HEK293 (cell line): Measurements from ENCODE around the gene NKAP.

Experiments
- CTCF ChIA-PET: fragments of 350-600 bp; formaldehyde crosslinking; extraction: SDS; loops from one replicate; lab custom pipeline; 2021; ENCODE audit warnings: antibody characterized with exemption; lab: Yijun Ruan, JAX
- POLR2A ChIA-PET: fragments of 300-600 bp; formaldehyde crosslinking; extraction: SDS; loops from one replicate; lab custom pipeline; 2020; ENCODE audit warnings: antibody characterized with exemption, inconsistent platforms; lab: Yijun Ruan, JAX
- H3K27ac ChIP-seq: fragments of 200-500 bp; sonication (Bioruptor generic); 2 replicates; pipeline ENCODE4 v1.5.1; 2014; ENCODE audit warnings: low read depth, low read length, control low read depth, inconsistent platforms; ENCODE audit errors: extremely low read depth
- H3K36me3 ChIP-seq, 2 experiments: fragments of 200-500 bp in 1 of 2; sonication (Bioruptor generic) in 1 of 2; 1 replicate in 1 of 2; 2 replicates in 1 of 2; pipeline ENCODE4 v1.5.1; 2014 to 2017; ENCODE audit warnings: inconsistent platforms in 2 of 2, low read length in 2 of 2; ENCODE audit not compliant: control insufficient read depth in 2 of 2, insufficient read depth in 1 of 2
- H3K4me1 ChIP-seq: fragments of 200-500 bp; sonication (Bioruptor generic); 2 replicates; pipeline ENCODE4 v1.5.1; 2014; ENCODE audit warnings: mild to moderate bottlenecking, low read length, inconsistent platforms; ENCODE audit not compliant: control insufficient read depth, insufficient read depth
- H3K4me3 ChIP-seq: 2 replicates; pipeline ENCODE4 v1.5.1; 2011; ENCODE audit warnings: low read depth, mild to moderate bottlenecking, control low read depth, low read length, moderate library complexity
- H3K9me3 ChIP-seq: fragments of 200-500 bp; sonication (Bioruptor generic); 2 replicates; pipeline ENCODE4 v1.5.1; 2014; ENCODE audit warnings: low read depth, low read length, inconsistent platforms; ENCODE audit not compliant: control insufficient read depth, insufficient read depth
- BCL11A ChIP-seq: fragments of 450-650 bp; formaldehyde crosslinking; IDR thresholded peaks from 2 replicates; pipeline ENCODE4 v1.5.1; 2016; ENCODE audit warnings: low read depth, missing biosample characterization, missing genetic modification characterization
- OVOL3 ChIP-seq: fragments of 450-650 bp; formaldehyde crosslinking; IDR thresholded peaks from 2 replicates; pipeline ENCODE4 v1.5.1; 2016; ENCODE audit warnings: missing biosample characterization, missing genetic modification characterization
- SP3 ChIP-seq: fragments of 450-650 bp; formaldehyde crosslinking; IDR thresholded peaks from 2 replicates; pipeline ENCODE4 v1.5.1; 2016; ENCODE audit warnings: missing biosample characterization, missing genetic modification characterization
- ZBTB26 ChIP-seq: fragments of 450-650 bp; formaldehyde crosslinking; optimal IDR thresholded peaks from 2 replicates; pipeline ENCODE3; 2016; ENCODE audit warnings: missing biosample characterization, mild to moderate bottlenecking, missing genetic modification characterization
- ZFP3 ChIP-seq: fragments of 450-650 bp; formaldehyde crosslinking; IDR thresholded peaks from 2 replicates; pipeline ENCODE4 v1.5.1; 2016; ENCODE audit warnings: low read depth, missing biosample characterization, missing genetic modification characterization
- ZNF48 ChIP-seq: fragments of 450-650 bp; formaldehyde crosslinking; IDR thresholded peaks from 2 replicates; pipeline ENCODE4 v1.5.1; 2016; ENCODE audit warnings: missing biosample characterization, missing genetic modification characterization
- ZNF501 ChIP-seq: fragments of 450-650 bp; formaldehyde crosslinking; IDR thresholded peaks from 2 replicates; pipeline ENCODE4 v1.5.1; 2016; ENCODE audit warnings: missing biosample characterization, missing genetic modification characterization
- ZNF555 ChIP-seq: fragments of 450-650 bp; formaldehyde crosslinking; conservative IDR thresholded peaks from 2 replicates; pipeline ENCODE4 v1.5.1; 2017; ENCODE audit warnings: missing biosample characterization, mild to moderate bottlenecking, missing genetic modification characterization, inconsistent platforms
- ZNF626 ChIP-seq: fragments of 450-650 bp; sonication (Bioruptor Pico); formaldehyde crosslinking; IDR thresholded peaks from 2 replicates; pipeline ENCODE4 v1.5.1; 2018; ENCODE audit warnings: missing biosample characterization, missing genetic modification characterization, inconsistent platforms
- ZSCAN23 ChIP-seq: fragments of 450-650 bp; formaldehyde crosslinking; IDR thresholded peaks from 2 replicates; pipeline ENCODE4 v1.5.1; 2016; ENCODE audit warnings: missing biosample characterization, missing genetic modification characterization
- ZSCAN30 ChIP-seq: fragments of 450-650 bp; IDR thresholded peaks from 2 replicates; pipeline ENCODE4 v1.5.1; 2018; ENCODE audit warnings: missing biosample characterization, mild to moderate bottlenecking, missing genetic modification characterization, moderate library complexity
- TF ChIP-seq, protein P1 (sequence below): fragments of 450-650 bp; formaldehyde crosslinking; IDR thresholded peaks from 2 replicates; pipeline ENCODE4 v1.5.0; 2017; ENCODE audit warnings: missing biosample characterization, missing genetic modification characterization, borderline replicate concordance
- TF ChIP-seq, protein P2 (sequence below): fragments of 450-650 bp; formaldehyde crosslinking; conservative IDR thresholded peaks from 2 replicates; pipeline ENCODE4 v1.5.1; 2016; ENCODE audit warnings: low read depth, missing biosample characterization, missing genetic modification characterization
- TF ChIP-seq, protein P3 (sequence below): fragments of 450-650 bp; formaldehyde crosslinking; IDR thresholded peaks from 2 replicates; pipeline ENCODE4 v1.5.1; 2016; ENCODE audit warnings: missing biosample characterization, missing genetic modification characterization, borderline replicate concordance
- TF ChIP-seq, protein P4 (sequence below): fragments of 450-650 bp; formaldehyde crosslinking; IDR thresholded peaks from 2 replicates; pipeline ENCODE4 v1.5.1; 2016; ENCODE audit warnings: missing biosample characterization, missing genetic modification characterization

The NKAP gene

DNA sequence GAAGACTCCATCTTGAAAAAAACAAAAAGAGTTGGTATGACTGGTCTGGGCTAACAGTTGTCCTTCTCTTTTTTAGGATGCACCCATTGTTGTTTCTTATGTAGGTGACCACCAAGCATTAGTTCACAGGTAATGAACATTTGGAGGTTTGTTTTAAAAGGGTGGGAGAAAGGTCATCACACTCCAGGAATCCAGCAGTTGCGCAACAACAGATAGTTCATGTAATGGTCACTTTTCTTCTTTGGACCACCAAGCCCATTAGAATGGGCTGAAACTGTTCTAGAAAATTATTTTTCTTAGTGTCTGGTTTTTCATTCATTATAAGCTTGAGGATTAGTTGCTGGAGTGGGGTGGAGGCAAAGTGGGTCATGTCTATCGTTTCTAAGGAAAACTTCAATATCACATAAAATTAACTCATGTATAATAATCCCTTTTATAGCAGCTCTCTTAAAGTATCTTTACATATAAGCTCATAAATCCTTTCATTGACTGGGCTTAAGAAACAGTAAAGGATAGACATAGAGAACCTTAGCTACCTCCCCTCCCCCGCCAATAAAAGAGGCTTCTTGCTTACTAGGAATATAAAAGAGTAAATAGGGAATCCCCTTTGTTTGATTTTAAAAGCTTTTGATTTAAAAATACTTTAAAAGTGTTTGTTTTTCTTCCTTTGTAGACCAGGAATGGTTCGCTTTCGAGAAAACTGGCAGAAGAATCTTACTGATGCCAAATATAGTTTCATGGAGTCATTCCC, 23.5 kb downstream of the NKAP start:
- H3K9me3 ChIP-seq, result no peaks in the 10 kb centered on the region
- TF ChIP-seq, protein P1, sequence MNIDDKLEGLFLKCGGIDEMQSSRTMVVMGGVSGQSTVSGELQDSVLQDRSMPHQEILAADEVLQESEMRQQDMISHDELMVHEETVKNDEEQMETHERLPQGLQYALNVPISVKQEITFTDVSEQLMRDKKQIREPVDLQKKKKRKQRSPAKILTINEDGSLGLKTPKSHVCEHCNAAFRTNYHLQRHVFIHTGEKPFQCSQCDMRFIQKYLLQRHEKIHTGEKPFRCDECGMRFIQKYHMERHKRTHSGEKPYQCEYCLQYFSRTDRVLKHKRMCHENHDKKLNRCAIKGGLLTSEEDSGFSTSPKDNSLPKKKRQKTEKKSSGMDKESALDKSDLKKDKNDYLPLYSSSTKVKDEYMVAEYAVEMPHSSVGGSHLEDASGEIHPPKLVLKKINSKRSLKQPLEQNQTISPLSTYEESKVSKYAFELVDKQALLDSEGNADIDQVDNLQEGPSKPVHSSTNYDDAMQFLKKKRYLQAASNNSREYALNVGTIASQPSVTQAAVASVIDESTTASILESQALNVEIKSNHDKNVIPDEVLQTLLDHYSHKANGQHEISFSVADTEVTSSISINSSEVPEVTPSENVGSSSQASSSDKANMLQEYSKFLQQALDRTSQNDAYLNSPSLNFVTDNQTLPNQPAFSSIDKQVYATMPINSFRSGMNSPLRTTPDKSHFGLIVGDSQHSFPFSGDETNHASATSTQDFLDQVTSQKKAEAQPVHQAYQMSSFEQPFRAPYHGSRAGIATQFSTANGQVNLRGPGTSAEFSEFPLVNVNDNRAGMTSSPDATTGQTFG (tag by site-specific recombination), result no peak
- TF ChIP-seq ZFP3 (tag by site-specific recombination), result no peak
- no peak for TF ChIP-seq ZNF626 (tag by site-specific recombination)
- no peak for TF ChIP-seq ZSCAN23 (tag by site-specific recombination)
- TF ChIP-seq BCL11A (tag by site-specific recombination), result no peak
- TF ChIP-seq, protein P2, sequence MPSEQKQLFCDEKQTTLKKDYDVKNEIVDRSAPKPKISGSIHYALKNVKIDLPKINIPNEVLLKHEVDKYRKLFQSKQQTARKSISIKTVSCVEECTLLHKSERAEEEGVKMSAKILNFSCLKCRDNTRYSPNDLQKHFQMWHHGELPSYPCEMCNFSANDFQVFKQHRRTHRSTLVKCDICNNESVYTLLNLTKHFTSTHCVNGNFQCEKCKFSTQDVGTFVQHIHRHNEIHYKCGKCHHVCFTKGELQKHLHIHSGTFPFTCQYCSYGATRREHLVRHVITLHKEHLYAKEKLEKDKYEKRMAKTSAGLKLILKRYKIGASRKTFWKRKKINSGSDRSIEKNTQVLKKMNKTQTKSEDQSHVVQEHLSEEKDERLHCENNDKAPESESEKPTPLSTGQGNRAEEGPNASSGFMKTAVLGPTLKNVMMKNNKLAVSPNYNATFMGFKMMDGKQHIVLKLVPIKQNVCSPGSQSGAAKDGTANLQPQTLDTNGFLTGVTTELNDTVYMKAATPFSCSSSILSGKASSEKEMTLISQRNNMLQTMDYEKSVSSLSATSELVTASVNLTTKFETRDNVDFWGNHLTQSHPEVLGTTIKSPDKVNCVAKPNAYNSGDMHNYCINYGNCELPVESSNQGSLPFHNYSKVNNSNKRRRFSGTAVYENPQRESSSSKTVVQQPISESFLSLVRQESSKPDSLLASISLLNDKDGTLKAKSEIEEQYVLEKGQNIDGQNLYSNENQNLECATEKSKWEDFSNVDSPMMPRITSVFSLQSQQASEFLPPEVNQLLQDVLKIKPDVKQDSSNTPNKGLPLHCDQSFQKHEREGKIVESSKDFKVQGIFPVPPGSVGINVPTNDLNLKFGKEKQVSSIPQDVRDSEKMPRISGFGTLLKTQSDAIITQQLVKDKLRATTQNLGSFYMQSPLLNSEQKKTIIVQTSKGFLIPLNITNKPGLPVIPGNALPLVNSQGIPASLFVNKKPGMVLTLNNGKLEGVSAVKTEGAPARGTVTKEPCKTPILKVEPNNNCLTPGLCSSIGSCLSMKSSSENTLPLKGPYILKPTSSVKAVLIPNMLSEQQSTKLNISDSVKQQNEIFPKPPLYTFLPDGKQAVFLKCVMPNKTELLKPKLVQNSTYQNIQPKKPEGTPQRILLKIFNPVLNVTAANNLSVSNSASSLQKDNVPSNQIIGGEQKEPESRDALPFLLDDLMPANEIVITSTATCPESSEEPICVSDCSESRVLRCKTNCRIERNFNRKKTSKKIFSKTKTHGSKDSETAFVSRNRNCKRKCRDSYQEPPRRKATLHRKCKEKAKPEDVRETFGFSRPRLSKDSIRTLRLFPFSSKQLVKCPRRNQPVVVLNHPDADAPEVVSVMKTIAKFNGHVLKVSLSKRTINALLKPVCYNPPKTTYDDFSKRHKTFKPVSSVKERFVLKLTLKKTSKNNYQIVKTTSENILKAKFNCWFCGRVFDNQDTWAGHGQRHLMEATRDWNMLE (tag by site-specific recombination), result no peak
- TF ChIP-seq ZNF48 (tag by site-specific recombination), result no peak
- TF ChIP-seq OVOL3, result no peak
- TF ChIP-seq, protein P3, sequence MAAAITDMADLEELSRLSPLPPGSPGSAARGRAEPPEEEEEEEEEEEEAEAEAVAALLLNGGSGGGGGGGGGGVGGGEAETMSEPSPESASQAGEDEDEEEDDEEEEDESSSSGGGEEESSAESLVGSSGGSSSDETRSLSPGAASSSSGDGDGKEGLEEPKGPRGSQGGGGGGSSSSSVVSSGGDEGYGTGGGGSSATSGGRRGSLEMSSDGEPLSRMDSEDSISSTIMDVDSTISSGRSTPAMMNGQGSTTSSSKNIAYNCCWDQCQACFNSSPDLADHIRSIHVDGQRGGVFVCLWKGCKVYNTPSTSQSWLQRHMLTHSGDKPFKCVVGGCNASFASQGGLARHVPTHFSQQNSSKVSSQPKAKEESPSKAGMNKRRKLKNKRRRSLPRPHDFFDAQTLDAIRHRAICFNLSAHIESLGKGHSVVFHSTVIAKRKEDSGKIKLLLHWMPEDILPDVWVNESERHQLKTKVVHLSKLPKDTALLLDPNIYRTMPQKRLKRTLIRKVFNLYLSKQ, result no peak
- TF ChIP-seq, protein P4, sequence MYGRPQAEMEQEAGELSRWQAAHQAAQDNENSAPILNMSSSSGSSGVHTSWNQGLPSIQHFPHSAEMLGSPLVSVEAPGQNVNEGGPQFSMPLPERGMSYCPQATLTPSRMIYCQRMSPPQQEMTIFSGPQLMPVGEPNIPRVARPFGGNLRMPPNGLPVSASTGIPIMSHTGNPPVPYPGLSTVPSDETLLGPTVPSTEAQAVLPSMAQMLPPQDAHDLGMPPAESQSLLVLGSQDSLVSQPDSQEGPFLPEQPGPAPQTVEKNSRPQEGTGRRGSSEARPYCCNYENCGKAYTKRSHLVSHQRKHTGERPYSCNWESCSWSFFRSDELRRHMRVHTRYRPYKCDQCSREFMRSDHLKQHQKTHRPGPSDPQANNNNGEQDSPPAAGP (tag by site-specific recombination), result no peak
- no peak for TF ChIP-seq ZSCAN30 (tag by site-specific recombination)
- TF ChIP-seq ZNF501 (tag by site-specific recombination), result no peak
- TF ChIP-seq ZBTB26, result no peak
- TF ChIP-seq ZNF555 (tag by site-specific recombination), result no peak
- no peak for TF ChIP-seq SP3 (tag by site-specific recombination)
- TF ChIP-seq, all 188 proteins: peak for 0
- Histone ChIP-seq H3K36me3 (peaks cover 1 to 7% of the 10 kb centered on the region in 2 experiments), H3K27ac (no peak overlapping the region), H3K4me3 (no peak overlapping the region), H3K4me1 (no peaks in the 10 kb centered on the region)
- ChIA-PET CTCF (interaction anchor here (0.5 to 1.1 kb wide), 5 partner anchors 9 to 59 kb away, joined by 3 to 9 read pairs (median 3); no protein-coding TSS in a partner anchor), POLR2A (no interaction called here)
